K562 (cell line): ENCODE data around the gene CPSF7. TPM values are rescaled to one million over a fixed set of nuclear protein-coding genes. Genes with fewer than 3 reads are reported as not detected.
A peak's percentile ranks its signal among the peaks of the same experiment; 100 is the strongest.
"Not testable (repeated sequence)": the region's sequence is repeated elsewhere in the genome, so short reads cannot be mapped to it uniquely, and the experiment has no call there.

ENCODE experiments used
- ATAC-seq: fragments of 200-7000 bp; cut with Tn5 transposase; 3 replicates; pipeline ENCODE4 v1.9.1; 2020; ENCODE audit warnings: moderate library complexity
- BruUV-seq: library from RNA; stranded (reverse); fragments of 400-500 nt; replicated peaks from 2 replicates; lab custom pipeline; 2021; lab: Mats Ljungman, UMichigan
- CTCF ChIA-PET: fragments of 300-600 bp; formaldehyde crosslinking; extraction: SDS; loops from one replicate; lab custom pipeline; 2021; ENCODE audit warnings: low intra/inter-chr PET ratio; lab: Yijun Ruan, JAX
- POLR2A ChIA-PET: fragments of 300-600, 350-650 bp; sonication (Branson Sonifier 250); formaldehyde crosslinking; extraction: SDS; loops from one replicate; lab custom pipeline; 2021; ENCODE audit warnings: antibody characterized with exemption, inconsistent platforms; lab: Yijun Ruan, JAX
- DNase-seq, 4 experiments: peaks; one replicate each; pipeline versions ENCODE4 v3.0.0 to v3.0.0-alpha.2; 2011 to 2018; ENCODE audit warnings: low spot score in 3 of 4, mixed read lengths in 3 of 4; ENCODE audit errors: extremely low read depth in 1 of 4
- FAIRE-seq: peaks from 2 replicates; lab custom pipeline; 2011; peaks lifted over from hg19 to GRCh38; lab: Jason Lieb, UNC
- H2AFZ ChIP-seq: 2 replicates; pipeline ENCODE4 v1.6.0; 2011; ENCODE audit warnings: low read depth, low read length, control low read depth, inconsistent platforms
- H3K27ac ChIP-seq: fragments of 200-600 bp; 3 replicates; pipeline ENCODE4 v1.8.0; 2011; ENCODE audit warnings: low read depth, mild to moderate bottlenecking, control low read depth, inconsistent platforms, low read length, moderate library complexity, mixed read lengths; ENCODE audit errors: extremely low read depth
- H3K27me3 ChIP-seq, 2 experiments: fragments of 300-600 bp in 1 of 2; 2 replicates in 1 of 2; 3 replicates in 1 of 2; pipeline versions ENCODE4 v1.6.0 to v1.8.0; 2011; ENCODE audit warnings: inconsistent platforms in 2 of 2, low read length in 2 of 2, mild to moderate bottlenecking in 1 of 2, mixed read lengths in 1 of 2, moderate library complexity in 1 of 2; ENCODE audit not compliant: control insufficient read depth in 2 of 2, insufficient read depth in 2 of 2
- H3K36me3 ChIP-seq: fragments of 300-600 bp; 3 replicates; pipeline ENCODE4 v1.8.0; 2011; ENCODE audit warnings: mild to moderate bottlenecking, low read length, inconsistent platforms; ENCODE audit not compliant: control insufficient read depth, insufficient read depth
- H3K4me1 ChIP-seq, 2 experiments: fragments of 200-600 bp in 1 of 2; replicated peaks in 1 of 2; 2 replicates in 1 of 2; 3 replicates in 1 of 2; pipeline versions ENCODE4 v1.5.1 to v1.8.0; 2011; ENCODE audit warnings: inconsistent platforms in 2 of 2, low read length in 2 of 2, mild to moderate bottlenecking in 1 of 2, mixed read lengths in 1 of 2, moderate library complexity in 1 of 2; ENCODE audit not compliant: control insufficient read depth in 2 of 2, insufficient read depth in 2 of 2
- H3K4me2 ChIP-seq: 2 replicates; pipeline ENCODE4 v1.6.1; 2011; ENCODE audit warnings: low read length, control low read depth, inconsistent platforms, mixed read lengths; ENCODE audit not compliant: insufficient read depth
- H3K4me3 ChIP-seq: fragments of 200-600 bp; sonication (generic), shearing (Covaris generic); 2 replicates; pipeline ENCODE4 v1.5.1; 2016; ENCODE audit warnings: control low read depth, inconsistent platforms
- H3K79me2 ChIP-seq: fragments of 200-600 bp; 3 replicates; pipeline ENCODE4 v1.8.0; 2011; ENCODE audit warnings: low read length, inconsistent platforms; ENCODE audit not compliant: control insufficient read depth, insufficient read depth
- H3K9ac ChIP-seq, 2 experiments: 2 replicates each; pipeline versions ENCODE4 v1.6.0 to v1.6.1; 2011; ENCODE audit warnings: low read depth in 2 of 2, low read length in 2 of 2, control low read depth in 1 of 2, inconsistent platforms in 1 of 2, mild to moderate bottlenecking in 1 of 2, mixed read lengths in 1 of 2; ENCODE audit not compliant: insufficient read depth in 1 of 2
- H3K9me1 ChIP-seq: one replicate; pipeline ENCODE4 v1.6.0; 2011; ENCODE audit warnings: inconsistent platforms, mild to moderate bottlenecking, low read length, moderate library complexity; ENCODE audit not compliant: control insufficient read depth, insufficient read depth
- H3K9me3 ChIP-seq: replicated peaks from 2 replicates; pipeline ENCODE4 v1.5.1; 2011; ENCODE audit warnings: low read depth, low read length, inconsistent platforms; ENCODE audit not compliant: control insufficient read depth, insufficient read depth
- H4K20me1 ChIP-seq: replicated peaks from 2 replicates; pipeline ENCODE4 v1.6.1; 2011; ENCODE audit warnings: low read length, inconsistent platforms, mixed read lengths; ENCODE audit not compliant: control insufficient read depth, insufficient read depth
- HDAC6 ChIP-seq: IDR thresholded peaks from 2 replicates; pipeline ENCODE4 v1.6.1; 2012; ENCODE audit warnings: low read depth, mild to moderate bottlenecking, control low read depth, inconsistent platforms, low read length, moderate library complexity
- HDAC8 ChIP-seq: fragments of 450-650 bp; IDR thresholded peaks from 2 replicates; pipeline ENCODE4 v1.6.1; 2016; ENCODE audit warnings: mild to moderate bottlenecking, missing genetic modification characterization, moderate library complexity, missing compliant biosample characterization
- ZNF197 ChIP-seq: fragments of 200-800 bp; sonication (Bioruptor generic); IDR thresholded peaks from 2 replicates; pipeline ENCODE4 v1.6.1; 2016; ENCODE audit warnings: low read depth, missing genetic modification characterization, missing compliant biosample characterization
- ZNF431 ChIP-seq: sonication (generic); formaldehyde crosslinking; IDR thresholded peaks from 2 replicates; pipeline ENCODE4 v1.8.0; 2022; ENCODE audit warnings: mild to moderate bottlenecking, missing genetic modification reagents
- WGBS: fragments of 100-300 bp; shearing (Covaris generic); methylation state at CpG from one replicate; pipeline ENCODE4 v1.1.6; 2016; ENCODE audit warnings: low coverage, mixed read lengths; ENCODE audit not compliant: insufficient coverage; ENCODE audit errors: missing lambda C conversion rate; 5-methylcytosine and 5-hydroxymethylcytosine counted together
- in situ Hi-C: fragments of 300-500 bp; cut with MboI; formaldehyde crosslinking; loops from 4 replicates; pipeline ENCODE4 v1.15.0; 2018; ENCODE audit warnings: inconsistent platforms, mixed read lengths
- intact Hi-C: fragments of 100-400 bp; cut with micrococcal nuclease; formaldehyde crosslinking; loops from 2 replicates; pipeline ENCODE4 v1.14.2; 2022
- polyA plus RNA-seq, 8 experiments: library from polyadenylated mRNA; depleted of rRNA in 4 of 8; stranded (reverse) in 5 of 8; unstranded in 3 of 8; fragments of >200 nt; fragmentation: Nextera tagmentation in 2 of 8; fragmentation: Illumina TruSeq in 1 of 8; extraction: Ambion mirVana in 2 of 8; extraction: Trizol in 1 of 8; gene quantifications; 2 replicates each; pipeline versions ENCODE4 v1.2.1 to v1.2.3, GENCODE V29; 2011 to 2014; ENCODE audit warnings: inconsistent platforms in 1 of 8, missing spikeins in 1 of 8
- total RNA-seq, 7 experiments: library from RNA; depleted of rRNA in 6 of 7; stranded (reverse); fragments of >200 nt in 6 of 7; fragmentation: Illumina TruSeq in 2 of 7; extraction: Trizol in 2 of 7; gene quantifications; 2 replicates each; pipeline versions ENCODE4 v1.2.1 to v1.2.3, GENCODE V29; 2011 to 2021; ENCODE audit warnings: low replicate concordance in 1 of 7
- TF ChIP-seq, protein P1 (sequence below): sonication (generic); formaldehyde crosslinking; IDR thresholded peaks from 2 replicates; pipeline ENCODE4 v1.9.0; 2022; ENCODE audit warnings: mild to moderate bottlenecking, missing genetic modification reagents
- TF ChIP-seq, protein P2 (sequence below): fragments of 150-350 bp; IDR thresholded peaks from 2 replicates; pipeline ENCODE4 v1.6.1; 2014; ENCODE audit warnings: low read depth, mild to moderate bottlenecking, low read length, borderline replicate concordance

The CPSF7 gene
- total and polyA plus RNA-seq, 9 of the 15 experiments (the other 6 are each of a cell fraction or from before 2014, with no cell fraction given): 14.8 to 104 (median 44.1) TPM

DNA sequence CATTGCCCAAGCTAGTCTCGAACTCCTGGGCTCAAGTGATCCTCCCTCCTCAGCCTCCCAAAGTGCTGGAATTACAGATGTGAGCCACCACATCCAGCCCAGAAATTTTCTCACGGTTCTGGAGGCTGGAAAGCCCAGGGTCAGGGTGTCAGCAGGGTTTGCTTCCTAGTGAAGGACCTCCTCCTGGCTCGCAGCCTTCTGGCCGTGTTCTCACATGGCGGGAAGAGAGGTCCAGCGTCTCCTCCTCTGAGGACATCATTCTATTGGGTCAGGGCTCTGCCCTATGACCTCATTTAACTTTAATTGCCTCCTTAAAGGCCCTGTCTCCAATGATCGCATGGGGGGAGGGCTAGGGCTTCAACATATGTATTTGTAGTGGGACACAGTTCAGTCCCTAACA is 38.2 kb upstream of the CPSF7 start (continued):
- TF ChIP-seq, protein P1, sequence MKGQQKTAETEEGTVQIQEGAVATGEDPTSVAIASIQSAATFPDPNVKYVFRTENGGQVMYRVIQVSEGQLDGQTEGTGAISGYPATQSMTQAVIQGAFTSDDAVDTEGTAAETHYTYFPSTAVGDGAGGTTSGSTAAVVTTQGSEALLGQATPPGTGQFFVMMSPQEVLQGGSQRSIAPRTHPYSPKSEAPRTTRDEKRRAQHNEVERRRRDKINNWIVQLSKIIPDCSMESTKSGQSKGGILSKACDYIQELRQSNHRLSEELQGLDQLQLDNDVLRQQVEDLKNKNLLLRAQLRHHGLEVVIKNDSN (CRISPR knock-in tag): no peak
- TF ChIP-seq HDAC8 (tag): no peak
- TF ChIP-seq HDAC6: no peak
- TF ChIP-seq, protein P2, sequence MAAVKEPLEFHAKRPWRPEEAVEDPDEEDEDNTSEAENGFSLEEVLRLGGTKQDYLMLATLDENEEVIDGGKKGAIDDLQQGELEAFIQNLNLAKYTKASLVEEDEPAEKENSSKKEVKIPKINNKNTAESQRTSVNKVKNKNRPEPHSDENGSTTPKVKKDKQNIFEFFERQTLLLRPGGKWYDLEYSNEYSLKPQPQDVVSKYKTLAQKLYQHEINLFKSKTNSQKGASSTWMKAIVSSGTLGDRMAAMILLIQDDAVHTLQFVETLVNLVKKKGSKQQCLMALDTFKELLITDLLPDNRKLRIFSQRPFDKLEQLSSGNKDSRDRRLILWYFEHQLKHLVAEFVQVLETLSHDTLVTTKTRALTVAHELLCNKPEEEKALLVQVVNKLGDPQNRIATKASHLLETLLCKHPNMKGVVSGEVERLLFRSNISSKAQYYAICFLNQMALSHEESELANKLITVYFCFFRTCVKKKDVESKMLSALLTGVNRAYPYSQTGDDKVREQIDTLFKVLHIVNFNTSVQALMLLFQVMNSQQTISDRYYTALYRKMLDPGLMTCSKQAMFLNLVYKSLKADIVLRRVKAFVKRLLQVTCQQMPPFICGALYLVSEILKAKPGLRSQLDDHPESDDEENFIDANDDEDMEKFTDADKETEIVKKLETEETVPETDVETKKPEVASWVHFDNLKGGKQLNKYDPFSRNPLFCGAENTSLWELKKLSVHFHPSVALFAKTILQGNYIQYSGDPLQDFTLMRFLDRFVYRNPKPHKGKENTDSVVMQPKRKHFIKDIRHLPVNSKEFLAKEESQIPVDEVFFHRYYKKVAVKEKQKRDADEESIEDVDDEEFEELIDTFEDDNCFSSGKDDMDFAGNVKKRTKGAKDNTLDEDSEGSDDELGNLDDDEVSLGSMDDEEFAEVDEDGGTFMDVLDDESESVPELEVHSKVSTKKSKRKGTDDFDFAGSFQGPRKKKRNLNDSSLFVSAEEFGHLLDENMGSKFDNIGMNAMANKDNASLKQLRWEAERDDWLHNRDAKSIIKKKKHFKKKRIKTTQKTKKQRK: no peak
- no peak for TF ChIP-seq ZNF197 (CRISPR knock-in tag)

DNA sequence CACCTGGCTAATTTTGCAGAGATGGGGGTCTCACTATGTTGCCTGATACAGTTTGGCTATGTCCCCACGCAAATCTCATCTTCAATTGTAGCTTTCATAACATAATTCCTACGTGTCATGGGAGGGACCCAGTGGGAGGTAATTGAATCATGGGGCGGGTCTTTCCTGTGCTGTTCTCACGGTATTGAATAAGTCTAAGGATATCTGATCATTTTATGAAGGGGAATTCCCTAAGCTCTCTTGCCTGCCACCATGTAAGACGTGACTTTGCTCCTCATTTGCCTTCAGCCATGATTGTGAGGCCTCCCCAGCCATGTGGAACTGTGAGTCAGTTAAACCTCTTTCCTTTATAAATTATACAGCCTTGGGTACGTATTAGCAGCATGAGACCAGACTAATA is 37.8 kb upstream of the CPSF7 start:
- H3K9me3 ChIP-seq, H3K27ac ChIP-seq, BruUV-seq, H3K36me3 ChIP-seq, H3K4me1 ChIP-seq, H3K79me2 ChIP-seq, H3K4me2 ChIP-seq, CTCF ChIA-PET, in situ Hi-C loops, H3K9me1 ChIP-seq, FAIRE-seq, H4K20me1 ChIP-seq, H3K27me3 ChIP-seq, ATAC-seq, H3K4me3 ChIP-seq, POLR2A ChIA-PET, DNase-seq, H2AFZ ChIP-seq, H3K9ac ChIP-seq, intact Hi-C loops: not testable (repeated sequence)
- WGBS: 44% methylated on average over 6 of the region's 6 CpGs
- 0 out of 2 replicates have a peak, but pooled peaks have one; percentile 48 for TF ChIP-seq ZNF431 (CRISPR knock-in tag)
